HG03159 (cell line): Measurements from ENCODE around the gene COPRS.

ENCODE experiments used
- ATAC-seq: cut with Tn5 transposase; IDR thresholded peaks from one replicate; pipeline ENCODE4 v1.9.1; 2021; ENCODE audit warnings: mild to moderate bottlenecking, moderate library complexity; ENCODE audit not compliant: unreplicated experiment

COPRS gene

GRCh38 chr17:31858642-31859486, at the start of gene COPRS:
Gene COPRS (minus strand): TSS chr17:31859244. CDS start chr17:31859199, 45 bp downstream.
- ATAC-seq, result peak; percentile 62

DNA sequence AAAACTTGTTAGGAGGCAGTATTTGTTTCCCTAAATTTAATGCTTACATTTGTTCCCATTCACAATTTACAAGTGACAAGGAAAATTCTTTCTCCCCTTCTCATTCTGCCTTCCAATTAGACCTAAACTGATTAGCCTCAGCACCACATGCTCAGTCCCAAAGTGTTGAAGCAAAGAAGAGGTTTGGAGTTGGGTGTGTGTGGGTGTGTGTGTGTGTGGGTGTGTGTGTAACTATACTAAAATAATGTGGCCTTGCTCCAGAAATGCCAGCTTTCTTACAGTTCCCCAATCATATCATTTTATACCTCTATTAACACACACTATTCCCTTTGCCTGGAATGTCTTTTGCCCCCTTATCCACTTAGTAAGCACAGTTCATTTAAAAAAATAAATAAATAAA, 49.3 kb upstream of the COPRS start:
- no peak for ATAC-seq

DNA sequence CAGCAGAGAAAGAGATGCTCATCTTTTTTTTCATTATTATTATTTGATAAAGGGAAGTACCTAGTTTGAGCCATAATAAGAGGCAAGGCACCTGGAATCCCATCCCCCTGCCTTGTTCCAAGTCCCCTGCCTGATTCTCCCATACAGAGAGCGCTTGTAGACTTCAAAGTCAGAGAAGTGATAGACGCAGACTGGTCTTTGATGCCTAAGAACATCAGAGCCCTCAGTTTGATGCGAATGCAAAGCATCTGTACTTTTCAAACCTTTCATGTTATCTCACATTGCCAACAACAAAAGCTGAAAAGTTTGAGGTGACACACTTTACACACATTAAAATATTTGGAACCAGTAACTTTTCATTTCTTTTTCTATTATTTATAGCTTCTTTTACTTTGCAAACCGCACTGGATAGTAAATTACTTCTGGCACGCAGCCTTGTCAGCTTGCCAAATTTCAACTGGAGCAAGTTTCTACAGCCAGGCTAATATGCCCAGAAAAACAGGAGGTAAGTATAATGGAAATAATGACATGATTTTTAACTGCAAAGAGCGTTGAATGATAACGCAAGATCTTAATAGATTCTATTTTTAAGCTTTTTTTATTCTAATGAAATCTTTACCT, 48.4 kb upstream of the COPRS start:
- no peak for ATAC-seq

DNA sequence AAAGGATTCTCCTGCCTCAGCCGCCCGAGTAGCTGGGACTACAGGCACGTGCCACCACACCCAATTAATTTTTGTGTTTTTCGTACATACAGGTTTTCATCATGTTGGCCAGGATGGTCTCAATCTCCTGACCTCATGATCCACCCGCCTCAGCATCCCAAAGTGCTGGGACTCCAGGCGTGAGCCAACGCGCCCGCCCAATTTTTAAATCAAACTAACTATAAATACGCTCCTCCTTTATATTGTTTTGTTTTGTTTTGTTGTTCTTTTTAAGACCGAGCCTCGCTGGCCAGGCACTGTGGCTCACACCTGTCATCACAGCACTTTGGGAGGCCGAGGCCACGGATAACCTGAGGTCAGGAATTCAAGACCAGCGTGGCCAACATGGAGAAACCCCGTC, 44.4 kb upstream of the COPRS start:
- ATAC-seq, result no peak

DNA sequence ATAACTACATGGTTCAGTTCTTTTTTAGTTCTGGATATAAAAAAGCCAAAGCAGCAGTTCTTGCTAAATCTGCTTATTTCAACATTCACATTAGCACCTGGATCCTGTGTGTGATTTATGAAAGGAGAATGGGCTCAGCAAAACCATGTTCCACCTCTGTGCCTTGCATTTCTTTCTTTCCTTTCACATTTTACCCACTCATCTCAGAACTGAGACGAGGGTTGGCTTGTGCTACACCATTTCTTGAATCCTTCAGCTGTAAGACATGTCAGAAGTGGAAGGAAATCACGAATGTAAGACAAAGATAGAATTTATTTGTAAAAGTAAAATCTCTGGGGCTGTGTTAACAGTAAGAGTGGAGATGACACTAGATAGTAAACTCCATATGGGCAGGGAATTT, 43.6 kb upstream of the COPRS start:
- ATAC-seq, result peak; percentile 35

- ATAC-seq, result no peak
These were observed 41.8 kb upstream of the COPRS start for GRCh38 chr17:31900877-31901276.

- no peak for ATAC-seq
These were observed 29.1 kb upstream of the COPRS start for GRCh38 chr17:31888124-31888523.

DNA sequence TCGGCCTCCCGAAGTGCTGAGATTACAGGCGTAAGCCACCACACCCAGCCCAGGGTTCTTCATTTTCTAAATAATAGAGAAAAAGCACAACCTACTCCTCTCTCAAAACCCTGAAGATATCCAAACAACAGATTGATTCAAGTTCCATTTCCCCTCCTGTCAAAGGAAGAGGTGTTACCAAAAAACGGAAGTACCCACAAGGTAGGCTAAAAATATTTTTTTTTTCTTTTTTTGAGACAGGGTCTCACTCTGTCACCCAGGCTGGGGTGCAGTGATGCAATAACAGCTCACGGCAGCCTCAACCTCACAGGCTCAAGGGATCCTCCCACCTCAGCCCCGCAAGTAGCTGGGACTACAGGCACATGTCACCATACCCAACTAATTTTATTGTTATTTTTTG, 23.5 kb upstream of the COPRS start:
- no peak for ATAC-seq

- ATAC-seq, result no peak
These were observed 21.3 kb upstream of the COPRS start for GRCh38 chr17:31880311-31880710.

DNA sequence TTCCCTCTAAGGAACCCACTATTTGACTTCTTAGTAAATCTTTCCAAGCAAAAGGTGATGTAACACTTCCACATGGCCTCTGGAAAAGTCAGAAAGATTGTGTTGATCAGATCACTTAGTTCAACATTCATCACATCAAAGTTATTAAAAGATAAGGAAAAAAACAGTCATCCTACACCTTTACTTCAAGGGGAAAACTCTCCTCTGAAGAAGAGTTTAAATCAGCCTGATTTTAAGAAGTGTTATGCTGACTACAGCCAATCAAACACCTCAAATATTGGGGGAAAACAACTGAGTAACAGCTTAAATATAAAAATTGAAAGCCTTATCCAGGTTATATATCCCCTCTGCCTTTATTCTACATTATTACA, 19.6 kb upstream of the COPRS start:
- no peak for ATAC-seq

- no peak for ATAC-seq
These were observed 19.1 kb upstream of the COPRS start for GRCh38 chr17:31877911-31878702.

DNA sequence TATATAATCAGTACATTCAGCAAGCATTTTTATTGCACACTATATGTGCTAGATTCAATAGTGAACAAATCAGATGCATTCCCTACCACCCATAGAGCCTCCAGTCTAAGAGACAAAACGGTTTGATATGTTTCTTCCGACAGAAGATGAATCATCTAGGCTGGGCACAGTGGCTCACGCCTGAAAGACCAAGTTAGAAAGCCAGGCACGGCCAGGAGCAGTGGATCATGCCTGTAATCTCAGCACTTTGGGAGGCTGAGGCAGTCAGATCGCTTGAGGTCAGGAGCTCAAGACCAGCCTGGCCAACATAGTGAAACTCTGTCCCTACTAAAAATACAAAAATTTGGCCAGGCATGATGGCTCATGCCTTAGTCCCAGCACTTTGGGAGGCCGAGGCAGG, 18.3 kb upstream of the COPRS start:
- ATAC-seq, result no peak

- ATAC-seq, result no peak
These were observed 16.0 kb upstream of the COPRS start for GRCh38 chr17:31875081-31875480.

GRCh38 chr17:31869797-31870568, 10.9 kb upstream of the COPRS start:
- no peak for ATAC-seq

- ATAC-seq, result no peak
These were observed 10.0 kb upstream of the COPRS start for GRCh38 chr17:31869031-31869430.

DNA sequence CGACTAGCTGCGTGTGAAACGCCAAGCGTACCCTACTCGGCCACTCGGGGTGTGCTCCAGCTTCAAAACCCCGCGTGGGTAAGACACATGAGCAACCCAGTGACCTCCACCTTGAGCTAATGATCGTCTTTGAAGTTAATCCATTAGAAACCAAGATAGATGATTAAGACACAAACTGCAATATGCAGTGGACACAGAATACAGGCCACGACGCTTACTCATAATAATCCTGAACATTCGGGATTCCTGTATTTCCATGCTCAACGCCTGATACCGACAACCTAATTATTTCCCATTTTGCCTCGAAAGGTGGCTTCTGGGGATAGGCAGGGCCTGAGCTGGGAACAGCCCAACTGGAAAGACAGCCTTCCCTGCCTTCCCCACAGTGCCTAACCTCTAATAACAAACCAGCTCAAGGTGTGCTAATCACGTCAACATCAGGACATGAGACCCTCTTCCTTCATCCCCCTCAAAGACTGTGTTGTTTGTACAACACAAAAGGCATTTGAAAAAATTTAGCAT, 504 bp upstream of the COPRS start:
- ATAC-seq, result peak; percentile 26

GRCh38 chr17:31857920-31858641, 963 bp downstream of the COPRS start:
- no peak for ATAC-seq

DNA sequence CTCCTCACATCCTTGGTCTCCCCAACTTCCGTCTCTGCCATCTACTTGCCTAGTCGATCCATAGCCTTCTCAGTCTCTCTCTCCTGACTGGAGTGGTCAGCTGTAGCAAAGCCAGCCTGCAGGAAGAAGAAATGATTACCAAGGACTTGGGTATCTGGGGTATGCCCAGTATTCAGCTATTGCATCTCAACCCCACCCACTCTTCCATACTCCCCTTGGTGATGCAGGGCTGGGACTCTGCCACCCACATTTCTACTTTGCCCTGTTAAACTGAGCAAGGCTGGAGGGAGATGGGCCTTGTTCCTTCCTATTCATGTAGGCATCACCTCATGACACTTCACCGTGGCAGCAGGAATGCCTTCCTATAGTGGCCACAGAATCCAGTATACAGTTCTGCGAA, 2.3 kb downstream of the COPRS start:
- no peak for ATAC-seq

- ATAC-seq, result no peak
These were observed 4.4 kb downstream of the COPRS start for GRCh38 chr17:31854672-31855071.

- ATAC-seq, result no peak
These were observed 5.1 kb downstream of the COPRS start for GRCh38 chr17:31853911-31854470.
